ENCODE data around the gene CPED1.
"Not testable (repeated sequence)": the region's sequence is repeated elsewhere in the genome, so short reads cannot be mapped to it uniquely, and the experiment has no call there.

CPED1 gene

GRCh38 chr7:121251367-121251766, 262.9 kb downstream of the CPED1 start:
- not testable (repeated sequence) for H3K9me3 Mint-ChIP-seq; H3K27ac Mint-ChIP-seq; H3K4me1 Mint-ChIP-seq (ENCODE audit: low read depth); H3K4me3 Mint-ChIP-seq; H3K27me3 Mint-ChIP-seq; H3K36me3 Mint-ChIP-seq (ENCODE audit: low read depth)

GRCh38 chr7:121252523-121253235, 264.2 kb downstream of the CPED1 start:
- not testable (repeated sequence) for H3K27ac Mint-ChIP-seq; H3K4me1 Mint-ChIP-seq (ENCODE audit: low read depth); H3K4me3 Mint-ChIP-seq; H3K27me3 Mint-ChIP-seq; H3K9me3 Mint-ChIP-seq; H3K36me3 Mint-ChIP-seq (ENCODE audit: low read depth)

- Mint-ChIP-seq H3K9me3 (no peaks in the 10 kb centered on the region), H3K4me1 (ENCODE audit: low read depth) (no peaks in the 10 kb centered on the region), H3K27me3 (peaks cover 1% of the 10 kb centered on the region), H3K4me3 (no peak overlapping the region), H3K27ac (no peak overlapping the region), H3K36me3 (ENCODE audit: low read depth) (no peaks in the 10 kb centered on the region)
These were observed 271.3 kb downstream of the CPED1 start for GRCh38 chr7:121259826-121260225.

GRCh38 chr7:121261207-121261884, 272.8 kb downstream of the CPED1 start:
- Mint-ChIP-seq H3K27ac (no peak overlapping the region), H3K4me1 (ENCODE audit: low read depth) (no peaks in the 10 kb centered on the region), H3K36me3 (ENCODE audit: low read depth) (no peaks in the 10 kb centered on the region), H3K9me3 (no peaks in the 10 kb centered on the region), H3K27me3 (peaks cover 5% of the 10 kb centered on the region), H3K4me3 (no peak overlapping the region)

- no peak overlapping the region for H3K4me3 Mint-ChIP-seq
- no peaks in the 10 kb centered on the region for H3K4me1 Mint-ChIP-seq (ENCODE audit: low read depth)
- H3K27me3 Mint-ChIP-seq: peaks cover 8% of the 10 kb centered on the region
These were observed 273.7 kb downstream of the CPED1 start for GRCh38 chr7:121262221-121262620.

GRCh38 chr7:121262969-121263368, 274.5 kb downstream of the CPED1 start:
- Mint-ChIP-seq H3K27me3 (peaks cover 8% of the 10 kb centered on the region), H3K9me3 (no peaks in the 10 kb centered on the region), H3K27ac (no peak overlapping the region), H3K36me3 (ENCODE audit: low read depth) (no peaks in the 10 kb centered on the region), H3K4me3 (no peak overlapping the region), H3K4me1 (ENCODE audit: low read depth) (no peaks in the 10 kb centered on the region)

More at GRCh38 chr7:121262221-121262620, 273.7 kb downstream of the CPED1 start:
- H3K9me3 Mint-ChIP-seq: no peaks in the 10 kb centered on the region
- no peak overlapping the region for H3K27ac Mint-ChIP-seq
- no peaks in the 10 kb centered on the region for H3K36me3 Mint-ChIP-seq (ENCODE audit: low read depth)

GRCh38 chr7:121266307-121266894, 277.9 kb downstream of the CPED1 start:
- Mint-ChIP-seq H3K4me1 (ENCODE audit: low read depth) (peaks cover 4% of the 10 kb centered on the region), H3K36me3 (ENCODE audit: low read depth) (no peaks in the 10 kb centered on the region), H3K9me3 (no peaks in the 10 kb centered on the region), H3K4me3 (no peak overlapping the region), H3K27me3 (peaks cover 8% of the 10 kb centered on the region), H3K27ac (no peak overlapping the region)

GRCh38 chr7:121267612-121268011, 279.1 kb downstream of the CPED1 start:
- Mint-ChIP-seq H3K4me3 (no peak overlapping the region), H3K27me3 (peaks cover 8% of the 10 kb centered on the region), H3K9me3 (peaks cover 1% of the 10 kb centered on the region), H3K4me1 (ENCODE audit: low read depth) (peaks cover 17% of the 10 kb centered on the region), H3K36me3 (ENCODE audit: low read depth) (no peaks in the 10 kb centered on the region), H3K27ac (no peak overlapping the region)

- Mint-ChIP-seq H3K9me3 (peaks cover 3% of the 10 kb centered on the region), H3K4me1 (ENCODE audit: low read depth) (peaks cover 18% of the 10 kb centered on the region), H3K27me3 (peaks cover 13% of the 10 kb centered on the region), H3K4me3 (no peak overlapping the region), H3K36me3 (ENCODE audit: low read depth) (no peaks in the 10 kb centered on the region), H3K27ac (no peak overlapping the region)
These were observed 281.3 kb downstream of the CPED1 start for GRCh38 chr7:121269798-121270197.

- H3K9me3 Mint-ChIP-seq: peaks cover 3% of the 10 kb centered on the region
- no peak overlapping the region for H3K4me3 Mint-ChIP-seq
- H3K36me3 Mint-ChIP-seq (ENCODE audit: low read depth): no peaks in the 10 kb centered on the region
- peaks cover 19% of the 10 kb centered on the region for H3K27me3 Mint-ChIP-seq
- H3K27ac Mint-ChIP-seq: no peak overlapping the region
- H3K4me1 Mint-ChIP-seq (ENCODE audit: low read depth): peaks cover 18% of the 10 kb centered on the region
These were observed 282.6 kb downstream of the CPED1 start for GRCh38 chr7:121271098-121271497.

GRCh38 chr7:121271916-121272315, 283.4 kb downstream of the CPED1 start:
- no peak overlapping the region for H3K27ac Mint-ChIP-seq
- peaks cover 22% of the 10 kb centered on the region for H3K4me1 Mint-ChIP-seq (ENCODE audit: low read depth)

GRCh38 chr7:121272676-121273075, 284.2 kb downstream of the CPED1 start:
- peaks cover 26% of the 10 kb centered on the region for H3K27me3 Mint-ChIP-seq
- H3K4me3 Mint-ChIP-seq: no peak overlapping the region
- no peak overlapping the region for H3K27ac Mint-ChIP-seq
- peaks cover 9% of the 10 kb centered on the region for H3K9me3 Mint-ChIP-seq
- H3K4me1 Mint-ChIP-seq (ENCODE audit: low read depth): peaks cover 28% of the 10 kb centered on the region
- no peaks in the 10 kb centered on the region for H3K36me3 Mint-ChIP-seq (ENCODE audit: low read depth)

More at GRCh38 chr7:121271916-121272315, 283.4 kb downstream of the CPED1 start:
- H3K36me3 Mint-ChIP-seq (ENCODE audit: low read depth): no peaks in the 10 kb centered on the region
- H3K9me3 Mint-ChIP-seq: peaks cover 7% of the 10 kb centered on the region
- no peak overlapping the region for H3K4me3 Mint-ChIP-seq
- H3K27me3 Mint-ChIP-seq: peaks cover 20% of the 10 kb centered on the region

GRCh38 chr7:121273467-121274167, 285.1 kb downstream of the CPED1 start:
- no peaks in the 10 kb centered on the region for H3K36me3 Mint-ChIP-seq (ENCODE audit: low read depth)
- H3K27ac Mint-ChIP-seq: no peak overlapping the region
- H3K4me1 Mint-ChIP-seq (ENCODE audit: low read depth): peaks cover 37% of the 10 kb centered on the region
- H3K27me3 Mint-ChIP-seq: peaks cover 29% of the 10 kb centered on the region
- no peak overlapping the region for H3K4me3 Mint-ChIP-seq
- H3K9me3 Mint-ChIP-seq: peaks cover 11% of the 10 kb centered on the region

- Mint-ChIP-seq H3K4me1 (ENCODE audit: low read depth) (peaks cover 46% of the 10 kb centered on the region), H3K36me3 (ENCODE audit: low read depth) (no peaks in the 10 kb centered on the region), H3K27ac (no peak overlapping the region), H3K4me3 (no peak overlapping the region), H3K9me3 (peaks cover 11% of the 10 kb centered on the region), H3K27me3 (peaks cover 29% of the 10 kb centered on the region)
These were observed 286.0 kb downstream of the CPED1 start for GRCh38 chr7:121274467-121274866.

- H3K9me3 Mint-ChIP-seq: peaks cover 11% of the 10 kb centered on the region
- H3K36me3 Mint-ChIP-seq (ENCODE audit: low read depth): no peaks in the 10 kb centered on the region
These were observed 286.7 kb downstream of the CPED1 start for GRCh38 chr7:121275204-121275603.

More at GRCh38 chr7:121275204-121275603, 286.7 kb downstream of the CPED1 start:
- H3K27me3 Mint-ChIP-seq: peaks cover 29% of the 10 kb centered on the region
- no peak overlapping the region for H3K4me3 Mint-ChIP-seq
- no peak overlapping the region for H3K27ac Mint-ChIP-seq
- H3K4me1 Mint-ChIP-seq (ENCODE audit: low read depth): peaks cover 50% of the 10 kb centered on the region

Measured in stimulated activated naive CD8-positive, alpha-beta T cell treated with anti-CD3 and anti-CD28 coated beads, Interleukin-15, Interleukin-2, amounts not matched to agents 100 ng/mL and 50 ng/mL, for 24 hours (primary cell).